ENCODE measurements around the gene GP1BA. TPM values are rescaled to one million over a fixed set of nuclear protein-coding genes. Genes with fewer than 3 reads are reported as not detected.

The GP1BA gene
- total and polyA plus RNA-seq, 4 donors, result 0.03 to 2.3 (median 0.18) TPM; not detected in 1

DNA sequence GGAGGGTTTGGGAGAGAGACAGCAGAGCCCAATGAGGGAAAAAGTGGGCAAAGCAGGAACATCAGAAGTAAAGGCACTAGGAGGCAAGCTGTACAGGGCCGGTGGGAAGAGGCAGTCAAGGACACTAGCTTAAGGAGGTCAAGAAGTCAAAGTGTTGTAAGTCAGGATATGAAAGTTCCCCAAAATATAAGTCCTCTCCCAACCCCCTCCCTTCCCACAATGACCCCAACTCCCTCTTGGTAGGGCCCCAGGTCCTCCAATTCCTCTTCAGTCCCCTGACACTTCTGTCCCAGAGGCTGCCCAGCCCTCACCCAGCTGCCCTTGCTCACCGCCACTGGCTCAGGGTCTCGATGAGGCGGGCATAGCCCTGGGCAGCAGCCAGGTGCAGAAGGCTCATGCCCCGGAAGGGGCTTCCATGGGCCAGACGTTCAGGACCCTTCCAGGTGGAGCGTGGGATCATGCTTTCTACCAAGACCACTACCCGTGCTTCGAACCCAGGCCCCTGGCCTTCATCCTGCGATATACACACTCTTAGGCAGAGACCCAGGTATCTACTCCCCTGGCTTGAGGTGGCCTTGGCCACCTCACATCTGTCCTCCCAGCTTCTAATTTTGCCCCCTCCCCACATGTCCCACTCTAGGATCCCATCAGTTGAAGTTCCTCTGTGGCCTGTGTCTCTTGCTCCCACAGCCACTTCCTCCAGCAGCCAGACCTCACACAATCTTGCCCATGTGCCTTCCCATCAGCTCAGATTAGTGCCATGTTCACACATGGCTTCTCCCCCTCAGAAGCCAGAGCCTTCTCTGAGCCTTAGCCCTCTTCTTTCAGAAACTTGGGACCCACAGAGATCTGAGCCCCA is 41.4 kb downstream of the GP1BA start:
- Histone ChIP-seq H3K27ac (ENCODE audit: low read depth in 1 of 2, low read length in 2 of 2) (no peak overlapping the region), H3K36me3 (ENCODE audit: control insufficient read depth in 4 of 4, insufficient read depth in 3 of 4, low read depth in 1 of 4, low read length in 3 of 4) (peaks cover 11 to 20% (median 17%) of the 10 kb centered on the region in 4 donors), H3K9ac (ENCODE audit: low read depth in 1 of 2, low read length in 2 of 2) (no peak overlapping the region), H3K27me3 (ENCODE audit: control insufficient read depth in 4 of 4, insufficient read depth in 4 of 4, low read length in 3 of 4) (no peaks in the 10 kb centered on the region), H3K9me3 (ENCODE audit: control insufficient read depth in 4 of 4, low read length in 3 of 4) (no peaks in the 10 kb centered on the region), H3K4me1 (ENCODE audit: control insufficient read depth in 4 of 4, insufficient read depth in 4 of 4, low read length in 3 of 4) (peaks cover 3 to 41% (median 25%) of the 10 kb centered on the region in 4 donors), H3K4me3 (ENCODE audit: low read depth in 1 of 3, low read length in 3 of 3) (no peak overlapping the region)
- WGBS, result 87% methylated on average over 10 of the region's 10 CpGs
- TF ChIP-seq ATF3 (IDR thresholded peaks at IDR 0.05), result no peak
- TF ChIP-seq HNF4G (IDR thresholded peaks at IDR 0.05), result no peak
- TF ChIP-seq, protein P1, sequence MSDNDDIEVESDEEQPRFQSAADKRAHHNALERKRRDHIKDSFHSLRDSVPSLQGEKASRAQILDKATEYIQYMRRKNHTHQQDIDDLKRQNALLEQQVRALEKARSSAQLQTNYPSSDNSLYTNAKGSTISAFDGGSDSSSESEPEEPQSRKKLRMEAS (IDR thresholded peaks at IDR 0.05), result no peak
- no peak for TF ChIP-seq NR2F2 (IDR thresholded peaks at IDR 0.05)
- no peak for TF ChIP-seq HNF4A (conservative IDR thresholded peaks at IDR 0.05)
- no peak for TF ChIP-seq EGR1 (IDR thresholded peaks at IDR 0.05; ENCODE audit: low read depth in 2 of 2)
- TF ChIP-seq JUND (IDR thresholded peaks at IDR 0.05), result no peak
- TF ChIP-seq FOXA1 (IDR thresholded peaks at IDR 0.05), result no peak
- TF ChIP-seq FOXA2 (IDR thresholded peaks at IDR 0.05), result no peak
- no peak for TF ChIP-seq YY1 (IDR thresholded peaks at IDR 0.05)
- TF ChIP-seq, protein P2, sequence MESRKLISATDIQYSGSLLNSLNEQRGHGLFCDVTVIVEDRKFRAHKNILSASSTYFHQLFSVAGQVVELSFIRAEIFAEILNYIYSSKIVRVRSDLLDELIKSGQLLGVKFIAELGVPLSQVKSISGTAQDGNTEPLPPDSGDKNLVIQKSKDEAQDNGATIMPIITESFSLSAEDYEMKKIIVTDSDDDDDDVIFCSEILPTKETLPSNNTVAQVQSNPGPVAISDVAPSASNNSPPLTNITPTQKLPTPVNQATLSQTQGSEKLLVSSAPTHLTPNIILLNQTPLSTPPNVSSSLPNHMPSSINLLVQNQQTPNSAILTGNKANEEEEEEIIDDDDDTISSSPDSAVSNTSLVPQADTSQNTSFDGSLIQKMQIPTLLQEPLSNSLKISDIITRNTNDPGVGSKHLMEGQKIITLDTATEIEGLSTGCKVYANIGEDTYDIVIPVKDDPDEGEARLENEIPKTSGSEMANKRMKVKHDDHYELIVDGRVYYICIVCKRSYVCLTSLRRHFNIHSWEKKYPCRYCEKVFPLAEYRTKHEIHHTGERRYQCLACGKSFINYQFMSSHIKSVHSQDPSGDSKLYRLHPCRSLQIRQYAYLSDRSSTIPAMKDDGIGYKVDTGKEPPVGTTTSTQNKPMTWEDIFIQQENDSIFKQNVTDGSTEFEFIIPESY (IDR thresholded peaks at IDR 0.05), result no peak
- TF ChIP-seq, protein P3, sequence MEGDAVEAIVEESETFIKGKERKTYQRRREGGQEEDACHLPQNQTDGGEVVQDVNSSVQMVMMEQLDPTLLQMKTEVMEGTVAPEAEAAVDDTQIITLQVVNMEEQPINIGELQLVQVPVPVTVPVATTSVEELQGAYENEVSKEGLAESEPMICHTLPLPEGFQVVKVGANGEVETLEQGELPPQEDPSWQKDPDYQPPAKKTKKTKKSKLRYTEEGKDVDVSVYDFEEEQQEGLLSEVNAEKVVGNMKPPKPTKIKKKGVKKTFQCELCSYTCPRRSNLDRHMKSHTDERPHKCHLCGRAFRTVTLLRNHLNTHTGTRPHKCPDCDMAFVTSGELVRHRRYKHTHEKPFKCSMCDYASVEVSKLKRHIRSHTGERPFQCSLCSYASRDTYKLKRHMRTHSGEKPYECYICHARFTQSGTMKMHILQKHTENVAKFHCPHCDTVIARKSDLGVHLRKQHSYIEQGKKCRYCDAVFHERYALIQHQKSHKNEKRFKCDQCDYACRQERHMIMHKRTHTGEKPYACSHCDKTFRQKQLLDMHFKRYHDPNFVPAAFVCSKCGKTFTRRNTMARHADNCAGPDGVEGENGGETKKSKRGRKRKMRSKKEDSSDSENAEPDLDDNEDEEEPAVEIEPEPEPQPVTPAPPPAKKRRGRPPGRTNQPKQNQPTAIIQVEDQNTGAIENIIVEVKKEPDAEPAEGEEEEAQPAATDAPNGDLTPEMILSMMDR (IDR thresholded peaks at IDR 0.05; ENCODE audit: low read depth, low read length, missing input control), result no peak
- DNase-seq (ENCODE audit: low spot score), result no peak

DNA sequence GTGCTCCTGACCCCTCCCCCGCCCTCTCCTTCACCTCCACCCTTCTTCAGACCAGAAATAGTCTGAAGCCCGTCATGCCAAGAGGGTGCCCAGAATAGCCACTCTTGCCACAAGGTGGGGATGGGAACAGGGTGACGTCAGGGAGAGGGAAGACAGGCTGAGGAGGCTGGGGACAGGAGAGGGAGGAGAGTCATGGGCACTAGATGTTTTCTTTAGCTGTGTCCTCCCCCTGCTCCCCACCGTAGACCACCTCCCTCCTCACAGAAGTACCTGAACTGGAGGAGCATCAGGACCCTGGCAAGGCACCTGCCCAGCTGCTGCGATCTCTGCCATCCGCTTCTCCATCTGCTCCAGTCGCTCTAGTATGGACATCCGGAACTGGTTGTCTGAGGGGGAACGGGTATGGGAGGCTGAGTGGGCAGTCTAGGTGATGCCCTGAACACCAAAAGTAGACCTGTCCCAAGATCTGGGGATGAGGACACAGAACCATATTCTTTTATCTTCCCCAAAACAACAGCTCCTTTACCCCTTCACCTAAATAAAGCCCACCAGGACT is 42.1 kb downstream of the GP1BA start:
- Histone ChIP-seq H3K4me1 (ENCODE audit: control insufficient read depth in 4 of 4, insufficient read depth in 4 of 4, low read length in 3 of 4) (peaks cover 3 to 34% (median 21%) of the 10 kb centered on the region in 4 donors), H3K9ac (ENCODE audit: low read depth in 1 of 2, low read length in 2 of 2) (no peak overlapping the region), H3K4me3 (ENCODE audit: low read depth in 1 of 3, low read length in 3 of 3) (no peak overlapping the region), H3K36me3 (ENCODE audit: control insufficient read depth in 4 of 4, insufficient read depth in 3 of 4, low read depth in 1 of 4, low read length in 3 of 4) (peaks cover 11 to 22% (median 18%) of the 10 kb centered on the region in 4 donors), H3K27ac (ENCODE audit: low read depth in 1 of 2, low read length in 2 of 2) (no peak overlapping the region), H3K27me3 (ENCODE audit: control insufficient read depth in 4 of 4, insufficient read depth in 4 of 4, low read length in 3 of 4) (no peaks in the 10 kb centered on the region), H3K9me3 (ENCODE audit: control insufficient read depth in 4 of 4, low read length in 3 of 4) (no peaks in the 10 kb centered on the region)
- TF ChIP-seq REST (IDR thresholded peaks at IDR 0.05), result no peak
- TF ChIP-seq FOXA1 (IDR thresholded peaks at IDR 0.05), result no peak
- TF ChIP-seq HNF4A (conservative IDR thresholded peaks at IDR 0.05), result no peak
- no peak for TF ChIP-seq JUND (IDR thresholded peaks at IDR 0.05)
- TF ChIP-seq, protein P1 (IDR thresholded peaks at IDR 0.05), result no peak
- TF ChIP-seq, protein P2 (IDR thresholded peaks at IDR 0.05), result no peak
- DNase-seq (ENCODE audit: low spot score), result no peak
- whole genome bisulfite sequencing, result 90% methylated on average over 9 of the region's 9 CpGs
